Kidney epithelial cell (primary cell): ENCODE results near the gene IBTK. TPM values are rescaled to one million over a fixed set of nuclear protein-coding genes. Genes with fewer than 3 reads are reported as not detected.

Experiments used
- DNase-seq: peaks from one replicate; pipeline ENCODE4 v3.0.0-alpha.2; 2010; ENCODE audit warnings: low read depth
- H3K27me3 ChIP-seq: 2 replicates; pipeline ENCODE4 v1.6.0; 2011; ENCODE audit warnings: low read length; ENCODE audit not compliant: control insufficient read depth, insufficient read depth
- H3K36me3 ChIP-seq: 2 replicates; pipeline ENCODE4 v1.5.1; 2011; ENCODE audit warnings: low read length; ENCODE audit not compliant: control insufficient read depth, insufficient read depth
- H3K4me3 ChIP-seq: 2 replicates; pipeline ENCODE4 v1.5.1; 2011; ENCODE audit warnings: low read depth, mild to moderate bottlenecking, control low read depth, low read length
- CTCF ChIP-seq: IDR thresholded peaks from 2 replicates; pipeline ENCODE4 v1.5.1; 2011; ENCODE audit warnings: mild to moderate bottlenecking, moderate library complexity, low read length, control low read depth, inconsistent platforms; ENCODE audit not compliant: insufficient read depth, poor library complexity, severe bottlenecking
- total RNA-seq: library from RNA; depleted of rRNA; stranded (reverse); fragments of >200 nt; gene quantifications from 2 replicates; pipeline ENCODE4 v1.2.3, GENCODE V29; 2015

Gene IBTK
- total RNA-seq, 1 donor from 2014 or later: 42.6 TPM

- Histone ChIP-seq H3K27me3 (no peaks in the 10 kb centered on the region), H3K36me3 (no peaks in the 10 kb centered on the region), H3K4me3 (no peak overlapping the region)
- DNase-seq: no peak
- TF ChIP-seq CTCF: no peak
Observed at GRCh38 chr6:82123632-82124031, 123.9 kb downstream of the IBTK start.

Other genes starting within 250 kb of the IBTK start
- 46.1 and 54.1 TPM in 2 replicates for gene TPBG, start 116.1 kb upstream of the IBTK start, total RNA-seq